ENCODE data around the gene PAMR1. TPM values are rescaled to one million over a fixed set of nuclear protein-coding genes. Genes with fewer than 3 reads are reported as not detected.

PAMR1 gene
- total and polyA plus RNA-seq, 7 donors: 0.92 to 26.5 (median 7.8) TPM

GRCh38 chr11:35387111-35387982 lies 138.1 kb downstream of the PAMR1 start:
- no peak overlapping the region for H3K27ac ChIP-seq
- WGBS, 2 donors: 62 to 63% methylated on average over 4 of the region's 4 CpGs
- no peaks in the 10 kb centered on the region for H3K9me3 ChIP-seq
- DNase-seq: no peak
- TF ChIP-seq POLR2A (IDR thresholded peaks at IDR 0.05) (no peak), EP300 (IDR thresholded peaks at IDR 0.05) (no peak), POLR2AphosphoS5 (IDR thresholded peaks at IDR 0.05) (no peak), CTCF (IDR thresholded peaks at IDR 0.05) (peak in 1 of 4 experiments; percentile 39)
- H3K27me3 ChIP-seq: no peaks in the 10 kb centered on the region
- no peaks in the 10 kb centered on the region for H3K36me3 ChIP-seq
- H3K4me3 ChIP-seq: no peak overlapping the region
- intact Hi-C loops (cut with DNase I): no loop called here
- H3K4me1 ChIP-seq: peaks cover 0 to 16% (median 6%) of the 10 kb centered on the region in 4 donors

GRCh38 chr11:35383953-35384352 lies 141.5 kb downstream of the PAMR1 start:
- WGBS, 2 donors: 91% methylated on average over 5 of the region's 5 CpGs
- H3K4me1 ChIP-seq: peaks cover 0 to 13% (median 9%) of the 10 kb centered on the region in 4 donors
- H3K27ac ChIP-seq: no peak overlapping the region
- no peaks in the 10 kb centered on the region for H3K9me3 ChIP-seq
- no peak for DNase-seq
- no peaks in the 10 kb centered on the region for H3K27me3 ChIP-seq
- no peak for TF ChIP-seq CTCF (IDR thresholded peaks at IDR 0.05)
- TF ChIP-seq POLR2AphosphoS5 (IDR thresholded peaks at IDR 0.05): no peak
- TF ChIP-seq EP300 (IDR thresholded peaks at IDR 0.05): no peak
- TF ChIP-seq POLR2A (IDR thresholded peaks at IDR 0.05): no peak
- intact Hi-C loops (cut with DNase I): no loop called here
- no peak overlapping the region for H3K4me3 ChIP-seq
- H3K36me3 ChIP-seq: no peaks in the 10 kb centered on the region

Other genes starting within 250 kb of the PAMR1 start
- 1 to 10 TPM in 2 of 4 donors, under 1 TPM in 2; 0.14 to 2.2 (median 1.2) TPM for gene SLC1A2, start 106.1 kb downstream of the PAMR1 start, total RNA-seq
- under 1 TPM in 2 of 3 donors, not detected in 1; 0.23 to 0.60 TPM for gene SLC1A2, start 106.1 kb downstream of the PAMR1 start, polyA plus RNA-seq
- 1 to 10 TPM; 1.9 to 9.4 (median 3.3) TPM for gene FJX1, start 92.8 kb upstream of the PAMR1 start, total RNA-seq
- gene FJX1, start 92.8 kb upstream of the PAMR1 start, polyA plus RNA-seq: 1 to 10 TPM in 1 of 3 donors, under 1 TPM in 1, not detected in 1; 0.46 to 1.1 TPM
- gene TRIM44, start 137.2 kb upstream of the PAMR1 start, total RNA-seq: 10 to 100 TPM; 23.0 to 97.2 (median 37.8) TPM
- 10 to 100 TPM in 1 of 3 donors, 1 to 10 TPM in 2; 8.4 to 18.0 (median 8.6) TPM for gene TRIM44, start 137.2 kb upstream of the PAMR1 start, polyA plus RNA-seq